Mesendoderm (in vitro differentiated cells): ENCODE data around the gene PNPLA3.

Experiments used
- DNase-seq: peaks from one replicate; pipeline ENCODE4 v3.0.0; 2013
- H2AK5ac ChIP-seq: 2 replicates; pipeline ENCODE4 v1.6.1; 2013; ENCODE audit warnings: low read length, inconsistent platforms
- H2BK120ac ChIP-seq: 2 replicates; pipeline ENCODE4 v1.6.1; 2013; ENCODE audit warnings: low read depth, mild to moderate bottlenecking, low read length, moderate library complexity, mixed read lengths
- H2BK15ac ChIP-seq: replicated peaks from 2 replicates; pipeline ENCODE4 v1.6.1; 2013; ENCODE audit warnings: low read depth, mild to moderate bottlenecking, moderate library complexity
- H2BK5ac ChIP-seq: 2 replicates; pipeline ENCODE4 v1.6.1; 2013; ENCODE audit warnings: low read length, inconsistent platforms
- H3K18ac ChIP-seq: 2 replicates; pipeline ENCODE4 v1.6.1; 2013; ENCODE audit warnings: mild to moderate bottlenecking, low read length, mixed read lengths
- H3K23ac ChIP-seq: one replicate; pipeline ENCODE4 v1.6.1; 2013; ENCODE audit warnings: low read length
- H3K27ac ChIP-seq: 2 replicates; pipeline ENCODE4 v1.5.1; 2013; ENCODE audit warnings: low read depth, mild to moderate bottlenecking, inconsistent platforms, low read length, moderate library complexity
- H3K27me3 ChIP-seq: 2 replicates; pipeline ENCODE4 v1.6.1; 2013; ENCODE audit warnings: low read length, control low read depth, mild to moderate bottlenecking, inconsistent platforms; ENCODE audit not compliant: insufficient read depth, poor library complexity
- H3K36me3 ChIP-seq: 2 replicates; pipeline ENCODE4 v1.6.1; 2013; ENCODE audit warnings: low read length, inconsistent platforms; ENCODE audit not compliant: control insufficient read depth, insufficient read depth
- H3K4ac ChIP-seq: one replicate; pipeline ENCODE4 v1.6.1; 2013; ENCODE audit warnings: low read depth, mild to moderate bottlenecking, low read length, moderate library complexity
- H3K4me1 ChIP-seq: 2 replicates; pipeline ENCODE4 v1.6.1; 2013; ENCODE audit warnings: low read depth, low read length, inconsistent platforms; ENCODE audit not compliant: control insufficient read depth
- H3K4me2 ChIP-seq: 2 replicates; pipeline ENCODE4 v1.6.1; 2013; ENCODE audit warnings: low read length
- H3K4me3 ChIP-seq: 2 replicates; pipeline ENCODE4 v1.5.1; 2013; ENCODE audit warnings: mild to moderate bottlenecking, low read length
- H3K56ac ChIP-seq: one replicate; pipeline ENCODE4 v1.6.1; 2013; ENCODE audit warnings: low read length
- H3K79me1 ChIP-seq: 2 replicates; pipeline ENCODE4 v1.6.1; 2013; ENCODE audit warnings: low read length, inconsistent platforms
- H3K79me2 ChIP-seq: 2 replicates; pipeline ENCODE4 v1.6.1; 2013; ENCODE audit warnings: mild to moderate bottlenecking, low read length; ENCODE audit not compliant: control insufficient read depth, insufficient read depth
- H3K9ac ChIP-seq: 2 replicates; pipeline ENCODE4 v1.6.1; 2013; ENCODE audit warnings: low read length, inconsistent platforms
- H4K5ac ChIP-seq: one replicate; pipeline ENCODE4 v1.6.1; 2013; ENCODE audit warnings: low read length
- H4K8ac ChIP-seq: one replicate; pipeline ENCODE4 v1.6.1; 2013; ENCODE audit warnings: low read depth, mild to moderate bottlenecking, control low read depth, low read length, moderate library complexity
- WGBS: extraction: QIAGEN DNeasy Blood & Tissue Kit; methylation state at CpG from one replicate; pipeline ENCODE4 v1.1.7; 2013; ENCODE audit warnings: low lambda C conversion rate, missing lambda C conversion rate; ENCODE audit not compliant: insufficient coverage; ENCODE audit errors: extremely low coverage; 5-methylcytosine and 5-hydroxymethylcytosine counted together

PNPLA3 gene

GRCh38 chr22:43945632-43946383 is 22.2 kb downstream of the PNPLA3 start:
- no peak overlapping the region for H2BK5ac ChIP-seq
- H3K4me3 ChIP-seq = no peak overlapping the region
- H2BK15ac ChIP-seq = no peak overlapping the region
- H2BK120ac ChIP-seq = no peak overlapping the region
- no peaks in the 10 kb centered on the region for H3K27me3 ChIP-seq
- H3K23ac ChIP-seq = no peak overlapping the region
- no peak overlapping the region for H3K18ac ChIP-seq
- no peak overlapping the region for H3K9ac ChIP-seq
- no peak overlapping the region for H3K27ac ChIP-seq
- no peaks in the 10 kb centered on the region for H3K79me2 ChIP-seq
- peaks cover 15% of the 10 kb centered on the region for H3K36me3 ChIP-seq
- H2AK5ac ChIP-seq = no peak overlapping the region
- H4K5ac ChIP-seq = no peak overlapping the region
- H3K4ac ChIP-seq = no peak overlapping the region
- no peak overlapping the region for H4K8ac ChIP-seq
- no peak overlapping the region for H3K4me2 ChIP-seq
- no peaks in the 10 kb centered on the region for H3K4me1 ChIP-seq
- no peaks in the 10 kb centered on the region for H3K79me1 ChIP-seq
- peak; percentile 81 for DNase-seq
- WGBS = no CpG with 5 or more reads among the region's 12 CpGs
- H3K56ac ChIP-seq = no peak overlapping the region

GRCh38 chr22:43946384-43946667 is 22.7 kb downstream of the PNPLA3 start:
- Histone ChIP-seq H4K5ac (no peak overlapping the region), H3K4me2 (no peak overlapping the region), H2AK5ac (no peak overlapping the region), H3K18ac (no peak overlapping the region), H3K56ac (no peak overlapping the region), H3K4me3 (no peak overlapping the region), H3K27ac (no peak overlapping the region), H3K36me3 (peaks cover 15% of the 10 kb centered on the region), H3K79me1 (no peaks in the 10 kb centered on the region), H3K79me2 (no peaks in the 10 kb centered on the region), H2BK5ac (no peak overlapping the region), H2BK15ac (no peak overlapping the region), H3K4me1 (no peaks in the 10 kb centered on the region), H3K4ac (no peak overlapping the region), H2BK120ac (no peak overlapping the region), H4K8ac (no peak overlapping the region), H3K9ac (no peak overlapping the region), H3K27me3 (no peaks in the 10 kb centered on the region), H3K23ac (no peak overlapping the region)
- peak; percentile 42 for DNase-seq
- no CpG with 5 or more reads among the region's 7 CpGs for WGBS

- DNase-seq = no peak
- no peak overlapping the region for H4K8ac ChIP-seq
- no peak overlapping the region for H2BK120ac ChIP-seq
- H2AK5ac ChIP-seq = no peak overlapping the region
- no CpG with 5 or more reads among the region's 12 CpGs for WGBS
- no peak overlapping the region for H2BK15ac ChIP-seq
- no peaks in the 10 kb centered on the region for H3K4me1 ChIP-seq
- H3K36me3 ChIP-seq = peaks cover 10% of the 10 kb centered on the region
- H2BK5ac ChIP-seq = no peak overlapping the region
- no peak overlapping the region for H3K27ac ChIP-seq
- H3K9ac ChIP-seq = no peak overlapping the region
- H3K79me1 ChIP-seq = no peaks in the 10 kb centered on the region
- H3K27me3 ChIP-seq = no peaks in the 10 kb centered on the region
- no peak overlapping the region for H3K4me2 ChIP-seq
- H3K4me3 ChIP-seq = no peak overlapping the region
- no peak overlapping the region for H4K5ac ChIP-seq
- H3K23ac ChIP-seq = no peak overlapping the region
- no peak overlapping the region for H3K18ac ChIP-seq
- H3K4ac ChIP-seq = no peak overlapping the region
- no peaks in the 10 kb centered on the region for H3K79me2 ChIP-seq
- H3K56ac ChIP-seq = no peak overlapping the region
Observed at GRCh38 chr22:43948836-43949406, 25.3 kb downstream of the PNPLA3 start.

- H3K79me1 ChIP-seq = peaks cover 4% of the 10 kb centered on the region
- WGBS = no CpG with 5 or more reads among the region's 5 CpGs
- no peak overlapping the region for H4K5ac ChIP-seq
- peaks cover 6% of the 10 kb centered on the region for H3K79me2 ChIP-seq
- no peak overlapping the region for H3K4me3 ChIP-seq
- H3K18ac ChIP-seq = no peak overlapping the region
- no peak overlapping the region for H2BK5ac ChIP-seq
- H3K4me1 ChIP-seq = peaks cover 4% of the 10 kb centered on the region
- H3K27me3 ChIP-seq = no peaks in the 10 kb centered on the region
- H3K23ac ChIP-seq = no peak overlapping the region
- H2BK15ac ChIP-seq = no peak overlapping the region
- no peak overlapping the region for H2AK5ac ChIP-seq
- H2BK120ac ChIP-seq = no peak overlapping the region
- DNase-seq = no peak
- H3K9ac ChIP-seq = no peak overlapping the region
- no peak overlapping the region for H3K56ac ChIP-seq
- H3K36me3 ChIP-seq = peaks cover 5% of the 10 kb centered on the region
- H3K4me2 ChIP-seq = no peak overlapping the region
- no peak overlapping the region for H3K27ac ChIP-seq
- H4K8ac ChIP-seq = no peak overlapping the region
- no peak overlapping the region for H3K4ac ChIP-seq
Observed at GRCh38 chr22:43951391-43951790, 27.8 kb downstream of the PNPLA3 start.

DNA sequence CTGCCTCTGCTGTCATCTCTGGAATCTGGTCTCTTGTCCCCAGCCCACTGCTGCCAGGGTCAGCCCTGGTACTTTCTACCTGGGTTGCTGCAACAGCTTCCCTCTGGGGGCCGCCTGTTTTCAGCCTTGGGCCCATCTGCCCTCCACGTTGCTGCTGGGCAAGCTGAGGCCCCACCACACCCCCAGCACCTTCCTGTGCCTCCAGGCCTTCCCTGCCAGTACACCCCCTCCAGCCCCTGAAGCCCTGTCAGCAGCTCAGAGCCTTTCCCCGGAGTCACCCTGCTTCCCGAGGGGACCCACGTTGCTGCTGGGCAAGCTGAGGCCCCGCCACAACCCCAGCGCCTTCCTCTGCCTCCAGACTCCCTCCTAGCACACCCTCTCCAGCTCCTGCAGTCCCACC is 28.4 kb downstream of the PNPLA3 start:
- H2BK15ac ChIP-seq = no peak overlapping the region
- H3K9ac ChIP-seq = no peak overlapping the region
- peak; percentile 2 for DNase-seq
- no peak overlapping the region for H4K8ac ChIP-seq
- no peak overlapping the region for H3K4me2 ChIP-seq
- H2BK5ac ChIP-seq = no peak overlapping the region
- H2BK120ac ChIP-seq = no peak overlapping the region
- no peak overlapping the region for H3K4ac ChIP-seq
- no peak overlapping the region for H3K18ac ChIP-seq
- no peak overlapping the region for H2AK5ac ChIP-seq
- no peak overlapping the region for H3K23ac ChIP-seq
- no peak overlapping the region for H3K27ac ChIP-seq
- H3K4me1 ChIP-seq = peaks cover 4% of the 10 kb centered on the region
- H3K27me3 ChIP-seq = no peaks in the 10 kb centered on the region
- H3K56ac ChIP-seq = no peak overlapping the region
- no peak overlapping the region for H4K5ac ChIP-seq
- peaks cover 11% of the 10 kb centered on the region for H3K79me2 ChIP-seq
- H3K4me3 ChIP-seq = no peak overlapping the region
- H3K36me3 ChIP-seq = peaks cover 3% of the 10 kb centered on the region
- peaks cover 6% of the 10 kb centered on the region for H3K79me1 ChIP-seq
- WGBS = no CpG with 5 or more reads among the region's 7 CpGs
